Pulmonary artery endothelial cell (primary cell): ENCODE measurements around the gene CAMTA1. TPM values are rescaled to one million over a fixed set of nuclear protein-coding genes. Genes with fewer than 3 reads are reported as not detected.

Experiments used
- DNase-seq: peaks from one replicate; pipeline ENCODE4 v3.0.0-alpha.2; 2011; ENCODE audit warnings: low read depth, low spot score
- total RNA-seq: library from RNA; depleted of rRNA; stranded (reverse); fragments of >200 nt; gene quantifications from 2 replicates; pipeline ENCODE4 v1.2.3, GENCODE V29; 2014

The CAMTA1 gene
- total RNA-seq, 1 donor from 2014 or later, result 54.0 TPM

GRCh38 chr1:7667159-7667558 lies 881.9 kb downstream of the CAMTA1 start:
- no peak for DNase-seq

GRCh38 chr1:7667625-7668218 lies 882.5 kb downstream of the CAMTA1 start:
- DNase-seq, result peak; percentile 33

- no peak for DNase-seq
These were observed 884.5 kb downstream of the CAMTA1 start for GRCh38 chr1:7669559-7670311.

GRCh38 chr1:7670334-7671145 lies 885.3 kb downstream of the CAMTA1 start:
- no peak for DNase-seq

- DNase-seq, result no peak
These were observed 885.9 kb downstream of the CAMTA1 start for GRCh38 chr1:7671146-7671465.

- DNase-seq, result no peak
These were observed 886.4 kb downstream of the CAMTA1 start for GRCh38 chr1:7671676-7672075.

- no peak for DNase-seq
These were observed 887.6 kb downstream of the CAMTA1 start for GRCh38 chr1:7672864-7673263.

GRCh38 chr1:7674972-7675371 lies 889.7 kb downstream of the CAMTA1 start:
- DNase-seq, result no peak

- DNase-seq, result no peak
These were observed 890.4 kb downstream of the CAMTA1 start for GRCh38 chr1:7675431-7676273.

GRCh38 chr1:7676274-7676945 lies 891.2 kb downstream of the CAMTA1 start:
- no peak for DNase-seq

GRCh38 chr1:7677111-7677510 lies 891.9 kb downstream of the CAMTA1 start:
- no peak for DNase-seq

- DNase-seq, result no peak
These were observed 892.6 kb downstream of the CAMTA1 start for GRCh38 chr1:7677815-7678214.

- DNase-seq, result no peak
These were observed 893.4 kb downstream of the CAMTA1 start for GRCh38 chr1:7678491-7679158.

- no peak for DNase-seq
These were observed 894.1 kb downstream of the CAMTA1 start for GRCh38 chr1:7679159-7679872.

GRCh38 chr1:7679873-7680206 lies 894.6 kb downstream of the CAMTA1 start:
- DNase-seq, result no peak

- no peak for DNase-seq
These were observed 895.1 kb downstream of the CAMTA1 start for GRCh38 chr1:7680207-7680954.

- no peak for DNase-seq
These were observed 895.7 kb downstream of the CAMTA1 start for GRCh38 chr1:7680955-7681268.

- DNase-seq, result no peak
These were observed 896.1 kb downstream of the CAMTA1 start for GRCh38 chr1:7681401-7681800.

GRCh38 chr1:7683521-7683920 lies 898.3 kb downstream of the CAMTA1 start:
- no peak for DNase-seq
